GM23338 (cell line): Measurements from ENCODE around the gene CKS1B.
A peak's percentile ranks its signal among the peaks of the same experiment; 100 is the strongest.

Source experiments
- EZH2 ChIP-seq: fragments of 200-600 bp; sonication (generic); IDR thresholded peaks from one replicate; pipeline ENCODE4 v1.8.0; 2017; ENCODE audit warnings: antibody characterized with exemption, mild to moderate bottlenecking, low read depth; ENCODE audit not compliant: unreplicated experiment
- POLR2AphosphoS5 ChIP-seq: IDR thresholded peaks from 2 replicates; pipeline ENCODE4 v1.6.1; 2016; ENCODE audit warnings: antibody characterized with exemption, low read depth
- TF ChIP-seq, protein P1 (sequence below), 2 experiments: fragments of 200-600 bp in 1 of 2; sonication (generic) in 1 of 2; conservative IDR thresholded peaks; 2 replicates each; pipeline versions ENCODE4 v1.5.1 to v1.6.1; 2016 to 2017; ENCODE audit warnings: antibody characterized with exemption in 2 of 2, low read depth in 2 of 2, mild to moderate bottlenecking in 2 of 2, moderate library complexity in 1 of 2
- TF ChIP-seq, protein P2 (sequence below): IDR thresholded peaks from one replicate; pipeline ENCODE4 v1.6.1; 2018; ENCODE audit warnings: antibody characterized with exemption; ENCODE audit not compliant: unreplicated experiment

DNA sequence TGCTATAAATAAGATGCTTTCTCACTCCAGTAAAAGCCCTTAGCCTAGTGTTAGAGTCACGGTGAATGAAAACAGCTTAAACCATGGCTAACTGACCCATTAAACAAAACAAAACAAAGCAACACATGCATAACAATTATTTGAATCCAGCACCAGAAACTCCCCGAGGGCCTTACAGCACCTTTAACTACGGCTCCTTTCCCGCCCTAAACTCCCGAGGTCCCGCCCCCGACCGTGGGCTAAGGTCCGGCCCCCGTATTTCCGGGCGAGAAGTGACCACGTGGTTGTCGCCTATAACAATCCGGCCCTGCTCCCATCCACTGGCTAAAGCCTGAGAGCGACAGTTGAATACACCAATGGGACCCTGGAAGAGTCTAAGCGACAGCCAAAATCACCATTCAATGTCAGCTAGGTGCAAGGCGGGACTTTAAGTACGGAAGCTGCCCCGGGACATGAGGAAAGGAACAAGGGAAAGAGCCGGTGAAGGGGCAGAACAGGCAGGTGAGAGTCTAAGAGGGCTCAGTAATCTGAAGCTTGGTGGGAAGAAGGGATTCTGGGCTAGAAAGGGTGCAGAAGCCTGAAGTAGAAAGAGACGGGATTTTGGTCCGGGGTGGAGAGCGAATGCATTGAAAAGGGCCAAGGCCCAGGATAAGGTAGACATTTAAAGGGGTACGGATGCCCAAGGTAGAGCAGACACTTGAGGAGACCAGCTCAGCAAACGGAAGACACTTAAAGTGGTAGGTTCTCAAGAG is 8.6 kb downstream of the CKS1B start, which contains the start of gene FLAD1:
- TF ChIP-seq, protein P1, sequence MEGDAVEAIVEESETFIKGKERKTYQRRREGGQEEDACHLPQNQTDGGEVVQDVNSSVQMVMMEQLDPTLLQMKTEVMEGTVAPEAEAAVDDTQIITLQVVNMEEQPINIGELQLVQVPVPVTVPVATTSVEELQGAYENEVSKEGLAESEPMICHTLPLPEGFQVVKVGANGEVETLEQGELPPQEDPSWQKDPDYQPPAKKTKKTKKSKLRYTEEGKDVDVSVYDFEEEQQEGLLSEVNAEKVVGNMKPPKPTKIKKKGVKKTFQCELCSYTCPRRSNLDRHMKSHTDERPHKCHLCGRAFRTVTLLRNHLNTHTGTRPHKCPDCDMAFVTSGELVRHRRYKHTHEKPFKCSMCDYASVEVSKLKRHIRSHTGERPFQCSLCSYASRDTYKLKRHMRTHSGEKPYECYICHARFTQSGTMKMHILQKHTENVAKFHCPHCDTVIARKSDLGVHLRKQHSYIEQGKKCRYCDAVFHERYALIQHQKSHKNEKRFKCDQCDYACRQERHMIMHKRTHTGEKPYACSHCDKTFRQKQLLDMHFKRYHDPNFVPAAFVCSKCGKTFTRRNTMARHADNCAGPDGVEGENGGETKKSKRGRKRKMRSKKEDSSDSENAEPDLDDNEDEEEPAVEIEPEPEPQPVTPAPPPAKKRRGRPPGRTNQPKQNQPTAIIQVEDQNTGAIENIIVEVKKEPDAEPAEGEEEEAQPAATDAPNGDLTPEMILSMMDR (conservative IDR thresholded peaks at IDR 0.05; ENCODE audit: low read depth in 2 of 2), result no peak
- TF ChIP-seq, protein P2, sequence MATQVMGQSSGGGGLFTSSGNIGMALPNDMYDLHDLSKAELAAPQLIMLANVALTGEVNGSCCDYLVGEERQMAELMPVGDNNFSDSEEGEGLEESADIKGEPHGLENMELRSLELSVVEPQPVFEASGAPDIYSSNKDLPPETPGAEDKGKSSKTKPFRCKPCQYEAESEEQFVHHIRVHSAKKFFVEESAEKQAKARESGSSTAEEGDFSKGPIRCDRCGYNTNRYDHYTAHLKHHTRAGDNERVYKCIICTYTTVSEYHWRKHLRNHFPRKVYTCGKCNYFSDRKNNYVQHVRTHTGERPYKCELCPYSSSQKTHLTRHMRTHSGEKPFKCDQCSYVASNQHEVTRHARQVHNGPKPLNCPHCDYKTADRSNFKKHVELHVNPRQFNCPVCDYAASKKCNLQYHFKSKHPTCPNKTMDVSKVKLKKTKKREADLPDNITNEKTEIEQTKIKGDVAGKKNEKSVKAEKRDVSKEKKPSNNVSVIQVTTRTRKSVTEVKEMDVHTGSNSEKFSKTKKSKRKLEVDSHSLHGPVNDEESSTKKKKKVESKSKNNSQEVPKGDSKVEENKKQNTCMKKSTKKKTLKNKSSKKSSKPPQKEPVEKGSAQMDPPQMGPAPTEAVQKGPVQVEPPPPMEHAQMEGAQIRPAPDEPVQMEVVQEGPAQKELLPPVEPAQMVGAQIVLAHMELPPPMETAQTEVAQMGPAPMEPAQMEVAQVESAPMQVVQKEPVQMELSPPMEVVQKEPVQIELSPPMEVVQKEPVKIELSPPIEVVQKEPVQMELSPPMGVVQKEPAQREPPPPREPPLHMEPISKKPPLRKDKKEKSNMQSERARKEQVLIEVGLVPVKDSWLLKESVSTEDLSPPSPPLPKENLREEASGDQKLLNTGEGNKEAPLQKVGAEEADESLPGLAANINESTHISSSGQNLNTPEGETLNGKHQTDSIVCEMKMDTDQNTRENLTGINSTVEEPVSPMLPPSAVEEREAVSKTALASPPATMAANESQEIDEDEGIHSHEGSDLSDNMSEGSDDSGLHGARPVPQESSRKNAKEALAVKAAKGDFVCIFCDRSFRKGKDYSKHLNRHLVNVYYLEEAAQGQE, result no peak
- TF ChIP-seq POLR2AphosphoS5 (peak; percentile 80), EZH2 (no peak)
